Stimulated activated CD4-positive, alpha-beta T cell treated with anti-CD3 and anti-CD28 coated beads, Interleukin-1b, Interleukin-23, amount 100 ng/mL, for 4 hours (primary cell): ENCODE results near the gene VSIG1.

Source experiments
- DNase-seq, 2 donors: peaks; one replicate each; pipeline ENCODE4 v3.0.0-alpha.2; 2020; ENCODE audit warnings: low read depth in 2 of 2

The VSIG1 gene

GRCh38 chrX:108044554-108045256 is at the start of gene VSIG1:
Gene VSIG1 (plus strand): TSS chrX:108045065. CDS start chrX:108045131, 66 bp downstream.
- no peak for DNase-seq

- DNase-seq, result no peak
Measured at GRCh38 chrX:107996124-107996523, 48.7 kb upstream of the VSIG1 start.

- no peak for DNase-seq
Measured at GRCh38 chrX:108000751-108001150, 44.1 kb upstream of the VSIG1 start.

- no peak for DNase-seq
Measured at GRCh38 chrX:108001218-108001814, 43.5 kb upstream of the VSIG1 start.

GRCh38 chrX:108018656-108019381 is 26.0 kb upstream of the VSIG1 start:
- DNase-seq, result no peak

GRCh38 chrX:108019382-108019875 is 25.4 kb upstream of the VSIG1 start:
- no peak for DNase-seq

- DNase-seq, result no peak
Measured at GRCh38 chrX:108020631-108021030, 24.2 kb upstream of the VSIG1 start.

GRCh38 chrX:108022491-108023089 is 22.3 kb upstream of the VSIG1 start:
- DNase-seq, result no peak

GRCh38 chrX:108025376-108025775 is 19.5 kb upstream of the VSIG1 start:
- DNase-seq, result no peak

GRCh38 chrX:108025954-108026600 is 18.8 kb upstream of the VSIG1 start:
- no peak for DNase-seq

- DNase-seq, result no peak
Measured at GRCh38 chrX:108028854-108029253, 16.0 kb upstream of the VSIG1 start.

GRCh38 chrX:108029928-108030711 is 14.7 kb upstream of the VSIG1 start:
- DNase-seq, result no peak

- DNase-seq, result no peak
Measured at GRCh38 chrX:108032944-108033343, 11.9 kb upstream of the VSIG1 start.

- DNase-seq, result no peak
Measured at GRCh38 chrX:108033890-108034289, 11.0 kb upstream of the VSIG1 start.

- DNase-seq, result no peak
Measured at GRCh38 chrX:108034725-108035124, 10.1 kb upstream of the VSIG1 start.

- no peak for DNase-seq
Measured at GRCh38 chrX:108036298-108036973, 8.4 kb upstream of the VSIG1 start.

- DNase-seq, result no peak
Measured at GRCh38 chrX:108049649-108050048, 4.8 kb downstream of the VSIG1 start.

- no peak for DNase-seq
Measured at GRCh38 chrX:108053218-108053617, 8.4 kb downstream of the VSIG1 start.

GRCh38 chrX:108055546-108055945 is 10.7 kb downstream of the VSIG1 start:
- DNase-seq, result no peak

GRCh38 chrX:108059801-108060200 is 14.9 kb downstream of the VSIG1 start:
- no peak for DNase-seq
